RKO (cell line): ENCODE results near the gene ALDH2.
"Not testable (repeated sequence)": the region's sequence is repeated elsewhere in the genome, so short reads cannot be mapped to it uniquely, and the experiment has no call there.

Experiments used
- DNase-seq: peaks from one replicate; pipeline ENCODE4 v3.0.0-alpha.2; 2016; ENCODE audit warnings: low spot score

Gene ALDH2

GRCh38 chr12:111826316-111826715, 59.6 kb downstream of the ALDH2 start:
- no peak for DNase-seq

GRCh38 chr12:111826992-111827391, 60.3 kb downstream of the ALDH2 start:
- DNase-seq = no peak

- DNase-seq = no peak
These were observed 61.2 kb downstream of the ALDH2 start for GRCh38 chr12:111827907-111828306.

- no peak for DNase-seq
These were observed 61.7 kb downstream of the ALDH2 start for GRCh38 chr12:111828338-111828979.

GRCh38 chr12:111829635-111830034, 62.9 kb downstream of the ALDH2 start:
- DNase-seq = not testable (repeated sequence)

- DNase-seq = not testable (repeated sequence)
These were observed 68.1 kb downstream of the ALDH2 start for GRCh38 chr12:111834740-111835386.

- DNase-seq = not testable (repeated sequence)
These were observed 68.9 kb downstream of the ALDH2 start for GRCh38 chr12:111835531-111836181.

GRCh38 chr12:111838353-111838752, 71.6 kb downstream of the ALDH2 start:
- no peak for DNase-seq

GRCh38 chr12:111840807-111841206, 74.1 kb downstream of the ALDH2 start:
- peak; percentile 37 for DNase-seq

GRCh38 chr12:111841236-111841749, 74.6 kb downstream of the ALDH2 start:
- peak; percentile 52 for DNase-seq

GRCh38 chr12:111841750-111842555, 75.2 kb downstream of the ALDH2 start, which contains the start of gene MAPKAPK5:
TSS of gene MAPKAPK5 (plus strand) at chr12:111842228. CDS start at chr12:111842734, 506 bp downstream.
- peak; percentile 94 for DNase-seq

GRCh38 chr12:111842556-111843396, 76.0 kb downstream of the ALDH2 start:
- peak; percentile 57 for DNase-seq

- DNase-seq = no peak
These were observed 79.3 kb downstream of the ALDH2 start for GRCh38 chr12:111846016-111846415.

GRCh38 chr12:111850526-111850925, 83.8 kb downstream of the ALDH2 start:
- no peak for DNase-seq

- no peak for DNase-seq
These were observed 91.5 kb downstream of the ALDH2 start for GRCh38 chr12:111858186-111858585.

GRCh38 chr12:111858778-111859177, 92.0 kb downstream of the ALDH2 start:
- no peak for DNase-seq

GRCh38 chr12:111864913-111865312, 98.2 kb downstream of the ALDH2 start:
- no peak for DNase-seq
